ENCODE measurements around the gene ARL3.
"Not testable (repeated sequence)": the region's sequence is repeated elsewhere in the genome, so short reads cannot be mapped to it uniquely, and the experiment has no call there.

ARL3 gene

GRCh38 chr10:102713814-102714620 is at the start of gene ARL3:
ARL3 (minus strand) TSS chr10:102714397; CDS start chr10:102714275, 122 bp downstream.
- peak; percentile 99 for DNase-seq (ENCODE audit: low spot score)

- no peak for DNase-seq (ENCODE audit: low spot score)
These were observed 48.9 kb upstream of the ARL3 start for GRCh38 chr10:102763037-102763607.

- DNase-seq (ENCODE audit: low spot score) = no peak
These were observed 48.3 kb upstream of the ARL3 start for GRCh38 chr10:102762401-102763015.

- no peak for DNase-seq (ENCODE audit: low spot score)
These were observed 47.8 kb upstream of the ARL3 start for GRCh38 chr10:102761981-102762380.

- DNase-seq (ENCODE audit: low spot score) = no peak
These were observed 45.5 kb upstream of the ARL3 start for GRCh38 chr10:102759497-102760210.

- not testable (repeated sequence) for DNase-seq (ENCODE audit: low spot score)
These were observed 44.7 kb upstream of the ARL3 start for GRCh38 chr10:102758933-102759262.

GRCh38 chr10:102758240-102758932 is 44.2 kb upstream of the ARL3 start:
- DNase-seq (ENCODE audit: low spot score) = no peak

- no peak for DNase-seq (ENCODE audit: low spot score)
These were observed 43.1 kb upstream of the ARL3 start for GRCh38 chr10:102757323-102757722.

- no peak for DNase-seq (ENCODE audit: low spot score)
These were observed 39.5 kb upstream of the ARL3 start for GRCh38 chr10:102753718-102754117.

GRCh38 chr10:102752934-102753664 is 38.9 kb upstream of the ARL3 start:
- no peak for DNase-seq (ENCODE audit: low spot score)

- no peak for DNase-seq (ENCODE audit: low spot score)
These were observed 38.2 kb upstream of the ARL3 start for GRCh38 chr10:102752266-102752930.

- no peak for DNase-seq (ENCODE audit: low spot score)
These were observed 31.0 kb upstream of the ARL3 start for GRCh38 chr10:102745157-102745556.

GRCh38 chr10:102744374-102745051 is 30.3 kb upstream of the ARL3 start:
- DNase-seq (ENCODE audit: low spot score) = peak; percentile 31

- DNase-seq (ENCODE audit: low spot score) = peak; percentile 100
These were observed 29.6 kb upstream of the ARL3 start, which contains the start of gene WBP1L for GRCh38 chr10:102743588-102744373. WBP1L (plus strand) TSS chr10:102743948; CDS start chr10:102744054, 106 bp downstream.

- no peak for DNase-seq (ENCODE audit: low spot score)
These were observed 28.9 kb upstream of the ARL3 start for GRCh38 chr10:102743078-102743587.

GRCh38 chr10:102742313-102742712 is 28.1 kb upstream of the ARL3 start:
- not testable (repeated sequence) for DNase-seq (ENCODE audit: low spot score)

- no peak for DNase-seq (ENCODE audit: low spot score)
These were observed 27.6 kb upstream of the ARL3 start for GRCh38 chr10:102741726-102742237.

- no peak for DNase-seq (ENCODE audit: low spot score)
These were observed 26.0 kb upstream of the ARL3 start for GRCh38 chr10:102740229-102740628.

GRCh38 chr10:102738692-102739121 is 24.5 kb upstream of the ARL3 start:
- no peak for DNase-seq (ENCODE audit: low spot score)
